Lung (tissue), 12 donors: ENCODE measurements around the gene MYO5C. TPM values are rescaled to one million over a fixed set of nuclear protein-coding genes. Genes with fewer than 3 reads are reported as not detected.

Experiments used
- ATAC-seq: fragments of 200-7000 bp; cut with Tn5 transposase; one replicate; pipeline ENCODE4 v1.9.1; 2020; ENCODE audit warnings: moderate number of reproducible peaks; ENCODE audit not compliant: insufficient read depth, low FRiP score
- DNase-seq, 3 donors: peaks; one replicate each; pipeline ENCODE4 v3.0.0-alpha.2; 2013 to 2017
- H3K27ac ChIP-seq, 2 donors: one replicate each; pipeline ENCODE4 v1.5.1; 2013; ENCODE audit warnings: mild to moderate bottlenecking in 2 of 2, moderate library complexity in 2 of 2, control low read depth in 1 of 2, inconsistent platforms in 1 of 2, low read depth in 1 of 2, low read length in 1 of 2
- H3K27me3 ChIP-seq, 3 donors: one replicate each; pipeline ENCODE4 v1.5.1; 2013; ENCODE audit warnings: low read length in 2 of 3; ENCODE audit not compliant: control insufficient read depth in 3 of 3, insufficient read depth in 3 of 3
- H3K36me3 ChIP-seq, 4 donors: one replicate each; pipeline ENCODE4 v1.5.1; 2013; ENCODE audit warnings: low read length in 4 of 4, mild to moderate bottlenecking in 1 of 4, moderate library complexity in 1 of 4; ENCODE audit not compliant: control insufficient read depth in 4 of 4, insufficient read depth in 4 of 4
- H3K4me1 ChIP-seq, 5 donors: one replicate each; pipeline ENCODE4 v1.5.1; 2013; ENCODE audit warnings: low read length in 5 of 5, mild to moderate bottlenecking in 2 of 5, moderate library complexity in 1 of 5; ENCODE audit not compliant: control insufficient read depth in 5 of 5, insufficient read depth in 5 of 5
- H3K4me3 ChIP-seq: one replicate; pipeline ENCODE4 v1.5.1; 2013; ENCODE audit warnings: mild to moderate bottlenecking, control low read depth, moderate library complexity
- H3K9ac ChIP-seq, 2 donors: one replicate each; pipeline ENCODE4 v1.5.1; 2013; ENCODE audit warnings: low read length in 2 of 2, control low read depth in 1 of 2; ENCODE audit not compliant: insufficient read depth in 1 of 2
- H3K9me3 ChIP-seq, 4 donors: one replicate each; pipeline ENCODE4 v1.5.1; 2013; ENCODE audit warnings: low read length in 3 of 4, mild to moderate bottlenecking in 1 of 4, moderate library complexity in 1 of 4; ENCODE audit not compliant: control insufficient read depth in 4 of 4, insufficient read depth in 3 of 4
- WGBS, 2 donors: extraction: QIAGEN DNeasy Blood & Tissue Kit; methylation state at CpG; one replicate each; pipeline ENCODE4 v1.1.7; 2013; 5-methylcytosine and 5-hydroxymethylcytosine counted together
- polyA plus RNA-seq, 2 donors: library from polyadenylated mRNA; stranded (reverse); fragments of 200-250 nt; gene quantifications; one replicate each; pipeline ENCODE4 v1.2.1, GENCODE V29; 2013
- total RNA-seq, 2 donors: library from RNA; depleted of rRNA in 1 of 2; stranded (reverse); fragments of >200 nt in 1 of 2; gene quantifications; one replicate each; pipeline ENCODE4 v1.2.1, GENCODE V29; 2014 to 2021
- TF ChIP-seq, protein P1 (sequence below): IDR thresholded peaks from 2 replicates; pipeline ENCODE4 v1.5.1; 2012; ENCODE audit warnings: mild to moderate bottlenecking; ENCODE audit errors: control extremely low read depth, extremely low read depth
- donor health status: control.
- donor health status: control.
- donor health status: Bipolar disorder and iron deficiency.
- donor health status: healthy.
- donor health status: DM: yes; HTN: yes; CAD: no.

The MYO5C gene
- total and polyA plus RNA-seq, 4 donors: 11.1 to 70.1 (median 40.0) TPM

DNA sequence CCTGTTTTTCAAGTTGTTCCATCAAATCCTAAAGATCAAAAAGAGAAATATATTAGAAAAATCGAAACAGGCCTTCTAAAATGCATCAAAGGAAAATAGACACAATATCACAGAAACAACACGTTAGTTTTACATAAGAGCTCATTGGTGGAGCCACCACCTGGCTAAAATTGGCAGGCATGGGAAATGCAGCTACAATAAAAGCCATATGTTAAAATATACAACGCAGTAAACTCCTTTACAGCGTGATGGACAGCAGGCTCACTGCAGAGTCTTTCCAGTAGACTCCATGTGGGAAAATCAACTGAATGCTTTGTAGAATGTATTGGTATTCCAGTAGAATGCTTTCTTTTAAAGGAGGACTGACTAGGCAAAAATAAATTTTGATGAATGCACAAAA, 40.9 kb upstream of the MYO5C start:
- H3K4me3 ChIP-seq: no peak overlapping the region
- WGBS, 2 donors: 68 to 69% methylated on average over 4 of the region's 4 CpGs
- DNase-seq (peak in 1 of 3 donors; percentile 21), ATAC-seq (no peak)
- TF ChIP-seq, protein P1, sequence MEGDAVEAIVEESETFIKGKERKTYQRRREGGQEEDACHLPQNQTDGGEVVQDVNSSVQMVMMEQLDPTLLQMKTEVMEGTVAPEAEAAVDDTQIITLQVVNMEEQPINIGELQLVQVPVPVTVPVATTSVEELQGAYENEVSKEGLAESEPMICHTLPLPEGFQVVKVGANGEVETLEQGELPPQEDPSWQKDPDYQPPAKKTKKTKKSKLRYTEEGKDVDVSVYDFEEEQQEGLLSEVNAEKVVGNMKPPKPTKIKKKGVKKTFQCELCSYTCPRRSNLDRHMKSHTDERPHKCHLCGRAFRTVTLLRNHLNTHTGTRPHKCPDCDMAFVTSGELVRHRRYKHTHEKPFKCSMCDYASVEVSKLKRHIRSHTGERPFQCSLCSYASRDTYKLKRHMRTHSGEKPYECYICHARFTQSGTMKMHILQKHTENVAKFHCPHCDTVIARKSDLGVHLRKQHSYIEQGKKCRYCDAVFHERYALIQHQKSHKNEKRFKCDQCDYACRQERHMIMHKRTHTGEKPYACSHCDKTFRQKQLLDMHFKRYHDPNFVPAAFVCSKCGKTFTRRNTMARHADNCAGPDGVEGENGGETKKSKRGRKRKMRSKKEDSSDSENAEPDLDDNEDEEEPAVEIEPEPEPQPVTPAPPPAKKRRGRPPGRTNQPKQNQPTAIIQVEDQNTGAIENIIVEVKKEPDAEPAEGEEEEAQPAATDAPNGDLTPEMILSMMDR: no peak
- no peak overlapping the region for H3K9ac ChIP-seq
- H3K36me3 ChIP-seq: peaks cover 0 to 6% (median 3%) of the 10 kb centered on the region in 4 donors
- no peaks in the 10 kb centered on the region for H3K4me1 ChIP-seq
- H3K27me3 ChIP-seq: no peaks in the 10 kb centered on the region
- no peaks in the 10 kb centered on the region for H3K9me3 ChIP-seq
- H3K27ac ChIP-seq: no peak overlapping the region

DNA sequence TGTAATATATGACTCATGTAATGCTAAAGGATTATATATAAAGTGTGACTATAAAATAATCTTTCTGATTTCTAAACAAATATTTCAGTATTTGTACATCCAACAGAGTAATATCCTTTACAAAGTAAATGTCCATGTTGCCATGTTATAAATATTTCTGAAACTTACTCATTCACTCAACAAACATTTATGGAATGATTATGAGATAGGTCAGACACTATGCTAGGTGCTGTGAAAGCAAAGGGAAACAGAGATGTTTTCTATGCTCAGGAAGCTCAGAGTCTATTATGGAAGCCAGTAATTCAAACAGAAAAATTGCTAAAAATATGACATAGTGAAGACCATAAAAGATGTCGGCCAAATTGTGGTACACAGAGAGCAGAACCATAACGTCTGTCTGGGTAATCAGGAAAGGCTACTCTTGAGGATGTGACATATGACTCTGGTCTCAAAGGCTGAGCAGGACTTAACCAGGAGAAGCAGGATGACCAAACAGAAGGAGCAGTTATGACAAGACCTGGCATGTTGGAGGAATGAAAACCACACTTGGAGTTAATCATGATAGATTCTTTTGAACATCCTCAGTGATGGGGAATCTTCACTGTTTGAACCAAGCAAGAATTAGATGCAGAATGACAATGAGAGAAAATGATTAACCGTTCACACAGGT, 39.0 kb upstream of the MYO5C start:
- 86 to 91% methylated on average over 3 of the region's 3 CpGs for WGBS, 2 donors
- no peak for DNase-seq

DNA sequence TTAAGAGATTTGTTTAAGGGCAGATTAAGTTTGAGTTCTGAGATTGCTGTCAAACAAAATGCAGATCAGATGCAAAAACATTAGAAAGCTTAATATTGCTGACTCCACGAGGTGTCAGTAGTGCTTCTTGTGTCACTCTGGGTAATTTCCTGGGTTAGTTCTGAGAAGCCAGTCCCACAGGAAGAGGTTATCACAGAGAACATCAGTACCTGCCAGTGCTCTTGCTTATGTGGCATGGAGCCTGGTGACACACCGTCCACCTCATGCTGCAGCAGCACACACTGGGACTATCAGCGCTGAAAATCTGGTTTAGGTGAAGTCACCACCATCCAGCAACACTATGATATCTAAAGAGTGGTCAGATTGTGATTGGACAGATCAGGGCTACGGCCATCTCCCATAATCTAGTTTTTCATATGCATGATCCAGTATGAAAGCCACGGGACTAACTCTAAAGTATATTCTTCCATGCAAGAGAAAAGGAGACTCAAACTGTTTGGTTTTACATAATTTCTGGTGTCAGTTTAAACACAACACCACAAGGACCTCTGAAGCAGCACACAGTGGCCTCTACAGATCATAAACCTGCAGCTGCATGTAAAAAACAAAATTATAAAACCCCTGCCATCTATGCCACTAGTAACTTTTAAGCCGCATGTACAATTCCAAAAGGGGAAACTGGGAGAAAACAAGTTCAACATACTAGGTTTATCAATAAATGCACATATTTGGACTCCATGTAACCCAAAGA, 36.1 kb upstream of the MYO5C start:
- TF ChIP-seq, protein P1: peak; percentile 27
- H3K4me1 ChIP-seq: no peaks in the 10 kb centered on the region
- ATAC-seq (no peak), DNase-seq (peak in 2 of 3 donors; percentile 42 to 52)
- H3K27ac ChIP-seq: peak overlapping the region in 1 of 2 donors; percentile 40
- H3K27me3 ChIP-seq: no peaks in the 10 kb centered on the region
- 48 to 52% methylated on average over 6 of the region's 6 CpGs for WGBS, 2 donors
- no peaks in the 10 kb centered on the region for H3K9me3 ChIP-seq
- no peak overlapping the region for H3K4me3 ChIP-seq
- H3K9ac ChIP-seq: no peak overlapping the region
- peaks cover 0 to 11% (median 3%) of the 10 kb centered on the region in 4 donors for H3K36me3 ChIP-seq

More for the DNA sequence above, 39.0 kb upstream of the MYO5C start:
- Histone ChIP-seq H3K27me3 (no peaks in the 10 kb centered on the region), H3K9ac (no peak overlapping the region), H3K4me3 (no peak overlapping the region), H3K36me3 (peaks cover 0 to 3% (median 1%) of the 10 kb centered on the region in 4 donors), H3K9me3 (no peaks in the 10 kb centered on the region), H3K27ac (no peak overlapping the region), H3K4me1 (no peaks in the 10 kb centered on the region)
- TF ChIP-seq, protein P1: no peak
- ATAC-seq: no peak
